HepG2 (cell line): ENCODE data around the gene SMURF2.

Experiments used
- ELF3 ChIP-seq: IDR thresholded peaks from 2 replicates; pipeline ENCODE4 v1.6.1; 2016; ENCODE audit warnings: missing genetic modification reagents, missing compliant biosample characterization
- HNRNPK ChIP-seq: fragments of 200-400 bp; formaldehyde crosslinking; IDR thresholded peaks from 2 replicates; pipeline ENCODE4 v1.6.1; 2018; ENCODE audit warnings: low read length, low read depth, moderate library complexity, mild to moderate bottlenecking; ENCODE audit not compliant: poor library complexity, severe bottlenecking
- JUND ChIP-seq: sonication (generic); formaldehyde crosslinking; IDR thresholded peaks from 2 replicates; pipeline ENCODE4 v1.8.0; 2022; ENCODE audit warnings: mild to moderate bottlenecking, missing genetic modification reagents
- RAD21 ChIP-seq: fragments of 450-650 bp; formaldehyde crosslinking; IDR thresholded peaks from 2 replicates; pipeline ENCODE4 v1.5.0; 2020; ENCODE audit warnings: mild to moderate bottlenecking
- TBP ChIP-seq: sonication (generic); formaldehyde crosslinking; IDR thresholded peaks from 2 replicates; pipeline ENCODE4 v1.5.0; 2020; ENCODE audit warnings: missing genetic modification reagents
- ZNF598 ChIP-seq: sonication (generic); formaldehyde crosslinking; IDR thresholded peaks from 2 replicates; pipeline ENCODE4 v1.5.1; 2020; ENCODE audit warnings: mild to moderate bottlenecking, missing genetic modification reagents, borderline replicate concordance
- TF ChIP-seq, protein P1 (sequence below): sonication (generic); formaldehyde crosslinking; IDR thresholded peaks from 2 replicates; pipeline ENCODE4 v1.5.0; 2020; ENCODE audit warnings: mild to moderate bottlenecking, missing genetic modification reagents, moderate library complexity

DNA sequence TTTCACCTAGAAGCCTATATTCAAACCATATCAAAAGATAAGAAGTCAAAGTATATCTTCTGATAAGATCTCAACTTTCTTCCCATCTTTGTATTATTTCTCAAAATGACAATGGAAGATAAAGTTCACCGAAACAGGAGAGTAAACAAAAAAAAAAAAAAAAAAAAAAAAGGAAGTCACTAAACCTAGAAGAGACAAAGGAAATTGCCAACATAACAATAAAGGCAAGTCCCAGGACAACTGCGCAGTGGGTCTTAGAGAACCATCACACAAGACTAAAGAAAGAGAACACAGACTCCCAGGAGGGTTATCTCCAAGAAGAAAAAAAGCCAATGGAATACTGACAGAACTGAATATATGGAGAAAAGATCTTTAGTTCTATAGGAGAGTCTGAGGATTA lies 65.7 kb downstream of the SMURF2 start:
- TF ChIP-seq ZNF598 (CRISPR knock-in tag) (no peak), ELF3 (CRISPR knock-in tag) (no peak), TBP (CRISPR knock-in tag) (no peak), RAD21 (CRISPR knock-in tag) (no peak), HNRNPK (no peak), JUND (CRISPR knock-in tag) (no peak)
- TF ChIP-seq, protein P1, sequence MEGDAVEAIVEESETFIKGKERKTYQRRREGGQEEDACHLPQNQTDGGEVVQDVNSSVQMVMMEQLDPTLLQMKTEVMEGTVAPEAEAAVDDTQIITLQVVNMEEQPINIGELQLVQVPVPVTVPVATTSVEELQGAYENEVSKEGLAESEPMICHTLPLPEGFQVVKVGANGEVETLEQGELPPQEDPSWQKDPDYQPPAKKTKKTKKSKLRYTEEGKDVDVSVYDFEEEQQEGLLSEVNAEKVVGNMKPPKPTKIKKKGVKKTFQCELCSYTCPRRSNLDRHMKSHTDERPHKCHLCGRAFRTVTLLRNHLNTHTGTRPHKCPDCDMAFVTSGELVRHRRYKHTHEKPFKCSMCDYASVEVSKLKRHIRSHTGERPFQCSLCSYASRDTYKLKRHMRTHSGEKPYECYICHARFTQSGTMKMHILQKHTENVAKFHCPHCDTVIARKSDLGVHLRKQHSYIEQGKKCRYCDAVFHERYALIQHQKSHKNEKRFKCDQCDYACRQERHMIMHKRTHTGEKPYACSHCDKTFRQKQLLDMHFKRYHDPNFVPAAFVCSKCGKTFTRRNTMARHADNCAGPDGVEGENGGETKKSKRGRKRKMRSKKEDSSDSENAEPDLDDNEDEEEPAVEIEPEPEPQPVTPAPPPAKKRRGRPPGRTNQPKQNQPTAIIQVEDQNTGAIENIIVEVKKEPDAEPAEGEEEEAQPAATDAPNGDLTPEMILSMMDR (CRISPR knock-in tag) = no peak
